WTC11 (cell line): ENCODE results near the gene NLRP8. TPM values are rescaled to one million over a fixed set of nuclear protein-coding genes. Genes with fewer than 3 reads are reported as not detected.
"Not testable (repeated sequence)": the region's sequence is repeated elsewhere in the genome, so short reads cannot be mapped to it uniquely, and the experiment has no call there.

Source experiments
- ATAC-seq: fragments of 200-7000 bp; cut with Tn5 transposase; 2 replicates; pipeline ENCODE4 v1.10.0; 2021; ENCODE audit warnings: mild to moderate bottlenecking, moderate library complexity
- CTCF ChIA-PET: fragments of 300-600 bp; sonication (Branson Sonifier 250); formaldehyde crosslinking; loops from one replicate; lab custom pipeline; 2021; ENCODE audit warnings: antibody characterized with exemption; lab: Charles Lee
- POLR2A ChIA-PET: fragments of 350-600 bp; sonication (Branson Sonifier 250); formaldehyde crosslinking; loops from one replicate; lab custom pipeline; 2021; ENCODE audit warnings: antibody characterized with exemption; lab: Charles Lee
- DNase-seq: peaks from one replicate; pipeline ENCODE4 v3.0.0; 2021; ENCODE audit warnings: low spot score
- H3K27ac Mint-ChIP-seq: 2 replicates; pipeline ENCODE4 v1.8.0; 2021; ENCODE audit warnings: mixed read lengths
- H3K27me3 Mint-ChIP-seq: 2 replicates; pipeline ENCODE4 v1.8.0; 2021; ENCODE audit warnings: low read depth, mild to moderate bottlenecking, moderate library complexity, mixed read lengths
- H3K36me3 Mint-ChIP-seq: 2 replicates; pipeline ENCODE4 v1.8.0; 2021; ENCODE audit warnings: mixed read lengths
- H3K4me1 Mint-ChIP-seq: 2 replicates; pipeline ENCODE4 v1.8.0; 2022; ENCODE audit warnings: mixed read lengths
- H3K4me3 Mint-ChIP-seq: 2 replicates; pipeline ENCODE4 v1.8.0; 2021; ENCODE audit warnings: mild to moderate bottlenecking, moderate library complexity, mixed read lengths
- H3K9me3 Mint-ChIP-seq: 2 replicates; pipeline ENCODE4 v1.8.0; 2021; ENCODE audit warnings: mixed read lengths
- ATF3 ChIP-seq: sonication (generic); formaldehyde crosslinking; conservative IDR thresholded peaks from 2 replicates; pipeline ENCODE4 v1.8.1; 2022; ENCODE audit warnings: mild to moderate bottlenecking, missing genetic modification reagents
- ETV6 ChIP-seq: sonication (generic); formaldehyde crosslinking; IDR thresholded peaks from 2 replicates; pipeline ENCODE4 v1.8.1; 2022; ENCODE audit warnings: mild to moderate bottlenecking, missing genetic modification reagents
- FOXP4 ChIP-seq: sonication (generic); formaldehyde crosslinking; IDR thresholded peaks from 2 replicates; pipeline ENCODE4 v1.8.0; 2022; ENCODE audit warnings: mild to moderate bottlenecking, missing genetic modification reagents
- MLX ChIP-seq: sonication (generic); formaldehyde crosslinking; IDR thresholded peaks from 2 replicates; pipeline ENCODE4 v1.8.1; 2023; ENCODE audit warnings: mild to moderate bottlenecking, missing genetic modification reagents, moderate library complexity
- MYBL2 ChIP-seq: sonication (generic); formaldehyde crosslinking; IDR thresholded peaks from 2 replicates; pipeline ENCODE4 v1.8.1; 2023; ENCODE audit warnings: mild to moderate bottlenecking, moderate library complexity, missing genetic modification reagents
- OVOL2 ChIP-seq: fragments of 250-450 bp; sonication (Bioruptor Pico); IDR thresholded peaks from 2 replicates; pipeline ENCODE4 v1.9.0; 2021; ENCODE audit warnings: mild to moderate bottlenecking, borderline replicate concordance
- RELA ChIP-seq: sonication (generic); formaldehyde crosslinking; IDR thresholded peaks from 2 replicates; pipeline ENCODE4 v1.8.1; 2022; ENCODE audit warnings: missing genetic modification reagents, mild to moderate bottlenecking, borderline replicate concordance
- RORB ChIP-seq: fragments of 250-450 bp; sonication (Bioruptor Pico); IDR thresholded peaks from 2 replicates; pipeline ENCODE4 v1.9.0; 2021; ENCODE audit warnings: mild to moderate bottlenecking
- TCF7 ChIP-seq: sonication (generic); formaldehyde crosslinking; IDR thresholded peaks from 2 replicates; pipeline ENCODE4 v1.8.0; 2022; ENCODE audit warnings: mild to moderate bottlenecking, low read depth, missing genetic modification reagents, moderate library complexity
- ZNF121 ChIP-seq: sonication (generic); formaldehyde crosslinking; IDR thresholded peaks from 2 replicates; pipeline ENCODE4 v1.8.0; 2023; ENCODE audit warnings: missing genetic modification reagents
- ZNF281 ChIP-seq: sonication (generic); formaldehyde crosslinking; IDR thresholded peaks from 2 replicates; pipeline ENCODE4 v1.8.0; 2023; ENCODE audit warnings: mild to moderate bottlenecking, missing genetic modification reagents
- ZNF317 ChIP-seq: sonication (generic); formaldehyde crosslinking; IDR thresholded peaks from 2 replicates; pipeline ENCODE4 v1.8.1; 2023; ENCODE audit warnings: low read depth, mild to moderate bottlenecking, moderate library complexity, missing genetic modification reagents, borderline replicate concordance
- ZNF671 ChIP-seq: fragments of 250-450 bp; sonication (Bioruptor Pico); IDR thresholded peaks from 2 replicates; pipeline ENCODE4 v1.8.0; 2021; ENCODE audit warnings: mild to moderate bottlenecking
- total RNA-seq: library from RNA; stranded (reverse); gene quantifications from 3 replicates; pipeline ENCODE4 v1.2.3, GENCODE V29; 2021
- TF ChIP-seq, protein P1 (sequence below): sonication (generic); formaldehyde crosslinking; IDR thresholded peaks from 2 replicates; pipeline ENCODE4 v1.8.1; 2023; ENCODE audit warnings: mild to moderate bottlenecking, missing genetic modification reagents
- TF ChIP-seq, protein P2 (sequence below): sonication (generic); formaldehyde crosslinking; IDR thresholded peaks from 2 replicates; pipeline ENCODE4 v1.8.0; 2022; ENCODE audit warnings: mild to moderate bottlenecking, missing genetic modification reagents
- TF ChIP-seq, protein P3 (sequence below): fragments of 250-450 bp; sonication (Bioruptor Pico); IDR thresholded peaks from 2 replicates; pipeline ENCODE4 v1.8.0; 2021; ENCODE audit warnings: mild to moderate bottlenecking

Gene NLRP8
- total RNA-seq, 1 experiment from 2014 or later = not detected

- no peak overlapping the region for H3K4me3 Mint-ChIP-seq
- ChIA-PET POLR2A (interaction anchor here (0.6 kb wide), 1 partner anchor 9 kb away, joined by 3 read pairs; no protein-coding TSS in a partner anchor), CTCF (no interaction called here)
- no peak for DNase-seq
- H3K27me3 Mint-ChIP-seq = peaks cover 19% of the 10 kb centered on the region
- H3K27ac Mint-ChIP-seq = no peak overlapping the region
- H3K9me3 Mint-ChIP-seq = peaks cover 78% of the 10 kb centered on the region
- H3K4me1 Mint-ChIP-seq = no peaks in the 10 kb centered on the region
- ATAC-seq = no peak
- H3K36me3 Mint-ChIP-seq = peaks cover 66% of the 10 kb centered on the region
- TF ChIP-seq MYBL2 (CRISPR knock-in tag) = no peak
- TF ChIP-seq MLX (CRISPR knock-in tag) = no peak
- TF ChIP-seq ZNF317 (CRISPR knock-in tag) = no peak
- no peak for TF ChIP-seq ZNF121
- no peak for TF ChIP-seq FOXP4 (CRISPR knock-in tag)
- TF ChIP-seq, protein P1, sequence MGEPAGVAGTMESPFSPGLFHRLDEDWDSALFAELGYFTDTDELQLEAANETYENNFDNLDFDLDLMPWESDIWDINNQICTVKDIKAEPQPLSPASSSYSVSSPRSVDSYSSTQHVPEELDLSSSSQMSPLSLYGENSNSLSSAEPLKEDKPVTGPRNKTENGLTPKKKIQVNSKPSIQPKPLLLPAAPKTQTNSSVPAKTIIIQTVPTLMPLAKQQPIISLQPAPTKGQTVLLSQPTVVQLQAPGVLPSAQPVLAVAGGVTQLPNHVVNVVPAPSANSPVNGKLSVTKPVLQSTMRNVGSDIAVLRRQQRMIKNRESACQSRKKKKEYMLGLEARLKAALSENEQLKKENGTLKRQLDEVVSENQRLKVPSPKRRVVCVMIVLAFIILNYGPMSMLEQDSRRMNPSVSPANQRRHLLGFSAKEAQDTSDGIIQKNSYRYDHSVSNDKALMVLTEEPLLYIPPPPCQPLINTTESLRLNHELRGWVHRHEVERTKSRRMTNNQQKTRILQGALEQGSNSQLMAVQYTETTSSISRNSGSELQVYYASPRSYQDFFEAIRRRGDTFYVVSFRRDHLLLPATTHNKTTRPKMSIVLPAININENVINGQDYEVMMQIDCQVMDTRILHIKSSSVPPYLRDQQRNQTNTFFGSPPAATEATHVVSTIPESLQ (CRISPR knock-in tag) = no peak
- TF ChIP-seq ETV6 (CRISPR knock-in tag) = no peak
Observed at GRCh38 chr19:55939206-55939605, 8.4 kb upstream of the NLRP8 start.

DNA sequence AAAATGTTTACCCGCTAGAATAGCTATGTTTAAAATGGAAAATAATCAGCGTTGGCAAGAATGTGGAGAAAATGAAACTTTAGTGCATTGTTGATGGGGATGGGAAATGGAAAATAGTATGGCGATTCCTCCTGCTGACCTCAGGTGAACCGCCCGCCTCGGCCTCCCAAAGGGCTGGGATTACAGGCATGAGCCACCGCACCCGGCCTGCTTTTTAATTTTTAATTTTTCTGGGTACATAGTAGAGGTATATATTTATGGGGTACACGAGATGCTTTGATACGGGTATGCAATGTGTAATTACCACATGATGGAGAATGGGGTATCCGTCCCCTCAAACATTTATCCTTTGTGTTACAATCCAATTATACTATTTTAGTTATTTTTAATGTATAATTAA is 7.3 kb upstream of the NLRP8 start:
- Mint-ChIP-seq H3K4me1 (no peaks in the 10 kb centered on the region), H3K4me3 (no peak overlapping the region), H3K36me3 (peaks cover 60% of the 10 kb centered on the region), H3K27ac (no peak overlapping the region), H3K9me3 (peaks cover 71% of the 10 kb centered on the region), H3K27me3 (peaks cover 13% of the 10 kb centered on the region)
- ChIA-PET POLR2A (no interaction called here), CTCF (no interaction called here)
- ATAC-seq = no peak
- DNase-seq = no peak
- TF ChIP-seq RELA (CRISPR knock-in tag) (no peak), ZNF671 (CRISPR knock-in tag) (no peak), ATF3 (no peak), ZNF281 (CRISPR knock-in tag) (no peak), RORB (no peak), MLX (CRISPR knock-in tag) (no peak), OVOL2 (CRISPR knock-in tag) (no peak), TCF7 (CRISPR knock-in tag) (no peak)
- TF ChIP-seq, protein P2, sequence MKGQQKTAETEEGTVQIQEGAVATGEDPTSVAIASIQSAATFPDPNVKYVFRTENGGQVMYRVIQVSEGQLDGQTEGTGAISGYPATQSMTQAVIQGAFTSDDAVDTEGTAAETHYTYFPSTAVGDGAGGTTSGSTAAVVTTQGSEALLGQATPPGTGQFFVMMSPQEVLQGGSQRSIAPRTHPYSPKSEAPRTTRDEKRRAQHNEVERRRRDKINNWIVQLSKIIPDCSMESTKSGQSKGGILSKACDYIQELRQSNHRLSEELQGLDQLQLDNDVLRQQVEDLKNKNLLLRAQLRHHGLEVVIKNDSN (CRISPR knock-in tag) = no peak
- TF ChIP-seq, protein P3, sequence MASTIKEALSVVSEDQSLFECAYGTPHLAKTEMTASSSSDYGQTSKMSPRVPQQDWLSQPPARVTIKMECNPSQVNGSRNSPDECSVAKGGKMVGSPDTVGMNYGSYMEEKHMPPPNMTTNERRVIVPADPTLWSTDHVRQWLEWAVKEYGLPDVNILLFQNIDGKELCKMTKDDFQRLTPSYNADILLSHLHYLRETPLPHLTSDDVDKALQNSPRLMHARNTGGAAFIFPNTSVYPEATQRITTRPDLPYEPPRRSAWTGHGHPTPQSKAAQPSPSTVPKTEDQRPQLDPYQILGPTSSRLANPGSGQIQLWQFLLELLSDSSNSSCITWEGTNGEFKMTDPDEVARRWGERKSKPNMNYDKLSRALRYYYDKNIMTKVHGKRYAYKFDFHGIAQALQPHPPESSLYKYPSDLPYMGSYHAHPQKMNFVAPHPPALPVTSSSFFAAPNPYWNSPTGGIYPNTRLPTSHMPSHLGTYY (CRISPR knock-in tag) = no peak

- Mint-ChIP-seq H3K9me3 (peaks cover 66% of the 10 kb centered on the region), H3K36me3 (peaks cover 52% of the 10 kb centered on the region)
- CTCF ChIA-PET = not testable (repeated sequence)
Observed at GRCh38 chr19:55950566-55950965, 2.9 kb downstream of the NLRP8 start.

More at GRCh38 chr19:55950566-55950965, 2.9 kb downstream of the NLRP8 start:
- ATAC-seq, H3K4me3 Mint-ChIP-seq, H3K4me1 Mint-ChIP-seq, H3K27ac Mint-ChIP-seq, DNase-seq, H3K27me3 Mint-ChIP-seq: not testable (repeated sequence)
- POLR2A ChIA-PET = interaction anchor here (0.6 kb wide), 1 partner anchor 1683 kb away, joined by 3 read pairs; no protein-coding TSS in a partner anchor
